CD4-positive, alpha-beta T cell treated with Interleukin-12 subunit alpha and Interleukin-12 subunit beta, for 1 hour (primary cell): Measurements from ENCODE around the gene WDR27.
"Not testable (repeated sequence)": the region's sequence is repeated elsewhere in the genome, so short reads cannot be mapped to it uniquely, and the experiment has no call there.

Experiments used
- DNase-seq: peaks from one replicate; pipeline ENCODE4 v3.0.0-alpha.2; 2020

The WDR27 gene

DNA sequence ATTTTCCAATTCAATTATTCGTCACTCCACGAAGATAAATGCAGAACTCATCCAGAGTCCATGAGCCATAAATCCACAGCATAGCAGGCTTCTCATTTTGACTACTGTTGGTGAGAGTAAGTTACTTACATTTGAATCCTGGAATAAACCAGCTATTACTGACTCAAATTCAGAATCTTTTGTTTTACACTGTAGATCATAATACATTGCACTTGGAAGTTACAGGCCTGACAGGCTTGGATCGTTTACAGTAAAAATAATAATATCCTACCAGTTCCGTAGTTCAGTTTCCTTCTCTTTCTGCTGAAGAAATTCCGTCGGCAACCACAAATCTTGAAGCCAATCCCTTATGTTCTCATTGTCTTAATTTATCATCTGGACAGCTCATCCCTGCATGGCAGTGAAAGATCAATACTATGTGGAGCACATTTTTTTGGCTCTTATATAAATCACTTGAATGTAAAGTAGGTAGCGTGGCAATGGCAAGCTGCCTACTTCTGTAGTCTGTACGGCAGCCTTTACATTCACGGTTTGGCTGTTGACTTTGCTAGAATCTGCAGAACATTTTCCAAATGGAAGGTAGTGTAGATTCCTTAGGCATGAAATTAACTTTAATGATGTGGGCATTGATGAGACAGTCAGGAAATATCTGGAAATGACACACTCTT, 142.9 kb downstream of the WDR27 start:
- DNase-seq, result no peak

DNA sequence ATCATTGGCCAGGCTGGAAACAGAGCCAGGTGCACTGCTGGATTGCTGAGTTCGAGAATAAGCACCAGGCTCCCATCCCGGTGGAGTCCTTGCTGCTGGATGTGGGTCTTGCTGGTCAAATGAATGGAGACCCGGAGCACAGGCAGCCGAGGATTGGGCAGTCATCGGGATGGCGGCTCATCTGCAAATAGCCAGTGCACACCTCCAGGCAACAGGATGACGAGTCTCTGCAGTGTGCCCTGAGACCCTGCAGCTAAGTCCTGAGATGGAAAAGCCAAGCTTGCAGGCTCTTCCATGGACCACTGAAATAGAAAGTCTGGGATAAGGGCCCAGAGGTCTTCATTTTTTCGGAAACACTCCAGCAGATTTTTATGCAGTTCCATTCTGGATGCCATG, 143.5 kb downstream of the WDR27 start:
- DNase-seq, result no peak

DNA sequence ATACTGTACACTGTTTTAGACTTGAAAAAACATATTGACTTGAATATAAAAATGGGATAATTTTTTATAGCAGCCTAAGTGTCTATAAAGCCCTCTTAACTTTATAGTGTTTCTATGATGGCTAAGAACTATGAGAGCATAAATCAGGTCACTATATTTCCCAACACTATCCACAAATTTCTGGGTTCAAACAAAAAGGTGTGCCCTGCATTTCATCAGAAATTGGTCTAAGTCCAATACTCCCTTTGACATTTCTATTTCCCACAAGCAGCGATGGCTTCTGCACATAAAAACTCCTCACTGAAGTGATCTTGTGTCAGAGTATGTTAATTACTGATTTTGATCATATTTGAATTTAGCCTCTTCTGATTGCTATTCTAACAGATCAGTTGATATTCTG, 143.9 kb downstream of the WDR27 start:
- DNase-seq, result no peak

DNA sequence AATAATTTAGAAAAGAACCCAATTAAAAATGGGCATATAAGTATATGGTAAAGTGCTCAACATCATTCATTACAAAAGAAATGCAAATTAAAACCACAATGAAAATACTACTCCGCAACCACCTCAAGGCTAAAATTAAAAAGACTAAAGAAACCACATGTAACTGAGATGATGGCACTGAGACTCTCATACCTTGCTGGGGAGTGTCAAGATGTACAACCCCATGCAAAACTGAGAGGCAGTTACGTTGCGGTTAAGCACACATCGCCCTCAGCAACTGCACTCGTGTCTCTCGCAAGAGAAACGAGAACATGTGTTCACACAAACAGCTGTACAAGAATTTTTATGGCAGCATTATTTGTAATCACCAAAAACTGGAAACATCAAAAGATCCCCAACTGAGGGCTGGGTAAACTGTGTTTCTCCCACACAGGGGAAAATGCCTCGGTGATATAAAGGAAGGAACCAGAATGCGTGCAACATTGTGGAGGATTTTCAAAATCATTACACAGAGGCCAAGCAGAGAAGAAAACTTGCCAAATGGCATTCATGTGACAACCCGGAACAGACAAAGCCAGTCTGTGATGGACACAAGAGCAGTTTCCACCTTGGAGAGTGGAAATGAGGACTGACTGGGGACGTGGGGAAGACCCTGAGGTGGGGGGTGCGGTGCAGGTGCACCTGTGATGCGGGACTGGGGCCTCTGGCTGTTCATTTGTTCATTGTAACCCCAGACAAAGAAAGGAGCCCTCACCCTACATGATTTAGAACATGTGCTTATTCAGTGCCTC, 144.9 kb downstream of the WDR27 start:
- peak; percentile 10 for DNase-seq

DNA sequence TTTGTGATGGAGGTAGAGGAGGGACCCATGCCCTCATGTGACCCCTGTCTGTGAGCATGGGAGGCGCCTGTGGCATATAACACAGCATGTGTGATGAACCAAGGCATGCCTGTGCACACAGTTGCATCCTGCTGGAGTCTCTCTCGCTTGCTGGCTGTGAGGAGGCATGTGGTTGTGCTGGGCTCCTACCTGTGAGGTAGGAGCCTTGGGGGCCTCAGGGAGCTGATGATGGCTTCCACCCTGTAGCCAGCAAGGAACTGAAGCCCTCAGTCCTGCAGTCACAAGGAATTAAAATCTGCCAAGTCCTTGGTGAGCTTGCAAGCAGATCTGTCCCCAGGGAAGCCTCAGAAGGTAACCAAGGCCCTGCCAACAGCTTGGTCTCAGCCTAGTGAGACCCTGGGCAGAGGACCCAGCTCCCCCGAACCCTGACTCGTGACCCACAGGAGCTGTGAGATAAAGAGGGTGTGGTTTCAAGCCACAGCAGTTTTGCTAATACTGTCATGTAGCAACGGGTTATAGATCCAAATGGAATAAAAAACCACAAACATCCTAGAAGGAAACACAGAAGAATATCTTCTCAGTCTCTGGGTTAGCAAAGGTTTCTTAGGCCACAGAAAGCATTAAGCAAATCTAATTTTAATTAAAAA, 145.7 kb downstream of the WDR27 start:
- DNase-seq, result no peak

DNA sequence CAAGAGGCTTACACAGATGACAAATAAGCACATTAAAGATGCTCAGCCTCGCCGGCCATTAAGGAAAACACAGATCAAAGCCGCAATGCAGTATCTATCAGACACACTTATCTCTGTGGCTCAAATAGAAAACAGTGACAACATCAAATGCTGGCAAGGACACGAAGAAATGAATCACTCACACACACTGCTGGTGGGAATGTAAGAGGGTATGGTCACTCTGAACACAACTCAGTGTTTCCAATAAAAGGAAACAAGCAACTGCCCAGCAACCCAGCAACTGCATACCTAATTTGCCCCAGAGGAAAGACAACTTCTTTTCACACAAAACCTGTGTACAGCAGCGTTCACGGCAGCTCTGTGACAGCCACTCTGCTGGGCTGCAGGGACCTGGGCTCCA, 155.8 kb downstream of the WDR27 start:
- no peak for DNase-seq

DNA sequence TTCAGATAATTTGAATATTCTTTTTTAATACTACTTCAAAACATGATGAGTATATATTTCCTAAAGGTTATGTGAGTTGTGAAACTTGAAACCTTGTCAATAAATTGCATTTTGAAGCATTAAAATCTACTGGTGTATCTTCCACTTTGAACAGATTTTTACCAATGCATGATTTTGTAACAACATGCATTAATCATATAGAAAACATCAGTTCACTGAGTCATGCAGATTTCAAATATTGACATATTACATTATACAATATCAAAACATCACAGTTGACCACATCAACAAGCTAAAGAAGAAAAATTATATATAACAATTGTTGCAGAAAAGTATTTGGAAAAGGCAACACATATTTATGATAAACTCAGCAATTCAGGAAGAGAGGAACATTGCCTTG, 158.1 kb downstream of the WDR27 start:
- DNase-seq, result no peak

DNA sequence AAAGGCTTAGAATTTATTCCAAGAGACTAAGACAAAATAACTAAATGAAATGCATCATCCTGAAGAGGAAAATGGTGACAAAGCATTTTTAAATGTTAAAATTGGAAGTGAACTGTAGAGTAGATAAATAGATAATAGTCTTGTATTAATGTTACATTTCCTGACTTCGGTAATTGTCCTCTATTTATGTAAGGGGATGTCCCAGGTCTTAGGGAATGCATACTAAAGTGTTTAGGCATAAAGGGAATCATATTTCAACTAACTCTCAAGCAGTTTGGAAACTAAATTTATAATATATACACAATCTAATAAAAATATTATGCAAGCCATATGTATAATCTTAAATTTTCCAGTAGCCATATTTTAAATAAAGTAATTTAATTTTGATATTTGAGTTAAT, 159.3 kb downstream of the WDR27 start:
- no peak for DNase-seq

DNA sequence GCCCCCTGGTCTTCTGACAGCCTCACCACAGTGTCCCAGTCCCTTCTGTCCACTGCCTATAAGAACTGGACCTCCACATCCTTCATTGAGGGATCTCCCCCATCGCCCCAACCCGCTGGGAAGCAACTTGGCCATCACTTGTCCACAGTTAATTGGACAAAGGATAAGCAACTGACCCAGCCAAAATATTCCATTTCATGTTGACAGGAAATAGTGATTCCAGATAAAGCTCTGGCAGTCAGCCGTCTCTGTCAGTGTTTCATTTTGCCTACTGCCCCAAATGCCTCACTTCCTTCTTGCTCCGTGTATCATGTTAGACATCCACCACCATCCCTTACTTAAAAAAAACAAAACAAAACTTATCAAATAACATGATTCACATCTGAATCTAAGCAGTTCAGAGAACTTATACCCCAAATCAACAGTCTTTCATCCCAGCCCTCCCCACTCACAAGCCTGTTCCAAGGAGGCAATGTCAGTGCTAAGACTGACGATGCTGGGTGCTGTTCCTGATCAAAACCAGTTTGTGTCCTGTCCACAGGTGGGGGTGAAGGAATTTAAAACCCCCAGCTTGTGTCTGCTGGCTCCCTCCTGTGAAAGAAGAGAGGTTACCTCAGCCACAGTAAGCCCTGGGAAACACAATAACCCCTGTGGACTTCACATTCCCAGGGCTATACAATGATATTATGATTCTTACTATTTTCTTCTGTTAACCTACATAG, 162.5 kb downstream of the WDR27 start:
- no peak for DNase-seq

DNA sequence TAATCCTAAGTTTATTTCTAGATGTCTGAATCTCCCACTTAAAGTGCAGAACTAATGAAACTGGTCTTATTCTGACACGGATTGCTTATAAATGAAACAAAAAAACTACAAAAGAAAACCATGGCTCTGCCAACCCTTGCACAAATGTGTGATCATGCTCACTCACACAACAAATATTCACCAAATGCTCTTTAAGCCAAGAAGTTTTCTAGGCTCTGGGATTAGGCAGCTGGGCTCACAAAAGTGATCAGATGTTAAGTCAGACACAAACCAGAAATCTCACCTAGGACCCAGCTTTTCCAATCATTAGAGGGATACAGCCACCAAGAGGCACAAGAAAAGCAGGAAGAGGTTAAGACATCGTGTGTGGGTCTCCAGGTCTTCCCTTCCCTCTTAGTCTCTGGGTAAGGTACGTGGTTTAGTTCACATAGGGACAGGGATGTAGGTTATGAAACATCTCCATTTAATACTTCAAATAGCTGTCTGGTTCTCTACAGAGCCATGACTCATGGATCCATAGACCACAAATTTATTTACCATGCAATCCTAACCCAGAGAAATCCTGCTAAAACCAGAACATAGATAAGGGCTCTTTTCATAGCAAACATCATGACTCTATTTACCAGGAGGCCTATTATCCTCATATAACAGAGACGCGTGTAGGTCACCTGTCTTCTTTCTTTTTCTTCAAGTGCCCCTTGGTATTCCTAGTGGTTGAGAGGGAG, 165.2 kb downstream of the WDR27 start:
- DNase-seq, result no peak

DNA sequence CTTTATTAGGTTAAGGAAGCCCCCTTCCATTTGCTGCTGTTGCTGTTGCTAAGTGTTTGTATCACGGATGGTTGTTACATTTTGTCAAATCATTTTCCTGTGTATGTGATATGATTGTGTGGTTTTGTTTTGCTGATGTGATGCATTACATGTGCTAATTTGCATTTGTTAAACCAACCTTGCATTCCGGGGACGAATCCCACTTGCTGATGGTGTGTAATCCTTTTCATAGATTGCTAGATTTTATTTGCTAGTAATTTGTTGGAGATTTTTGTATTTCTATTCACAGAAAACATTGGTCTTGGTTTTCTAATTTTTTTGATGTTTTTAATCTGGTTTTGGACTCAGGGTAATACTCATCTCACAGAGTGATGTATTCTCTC, 167.8 kb downstream of the WDR27 start:
- DNase-seq, result no peak

DNA sequence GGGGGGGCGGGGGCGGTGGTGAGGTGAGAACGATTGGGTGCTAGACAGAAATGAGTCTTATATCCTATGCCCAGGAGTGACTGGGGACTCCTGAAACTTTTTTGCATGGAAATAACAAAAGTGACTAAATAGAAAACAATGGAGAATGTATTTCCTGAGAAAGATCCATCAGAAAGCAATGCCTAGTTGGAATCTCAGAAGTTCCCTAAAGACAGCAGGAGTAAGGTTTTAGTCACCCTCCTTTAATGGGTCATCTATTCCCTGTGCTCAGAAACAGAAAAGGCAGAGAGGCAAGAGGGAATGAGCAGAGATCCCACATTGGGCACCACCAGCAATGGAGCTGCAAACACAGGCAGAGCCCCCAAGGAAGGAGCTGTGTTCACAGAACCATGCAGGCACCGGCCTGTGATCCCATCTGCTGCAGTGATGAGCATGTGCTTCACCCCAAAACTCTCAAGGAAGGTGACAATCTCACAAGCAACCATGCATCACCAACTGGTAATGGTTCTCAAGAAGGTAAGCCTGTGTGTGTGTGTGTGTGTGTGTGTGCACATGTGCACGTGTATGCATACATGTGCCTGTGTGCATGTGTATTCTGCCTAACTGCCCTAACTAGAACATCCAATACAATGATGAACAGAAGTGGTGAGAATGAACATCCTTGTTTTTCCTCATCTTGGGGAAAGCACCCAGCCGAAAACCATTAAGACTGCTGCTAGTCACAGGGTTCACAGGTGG, 168.4 kb downstream of the WDR27 start:
- DNase-seq, result no peak

DNA sequence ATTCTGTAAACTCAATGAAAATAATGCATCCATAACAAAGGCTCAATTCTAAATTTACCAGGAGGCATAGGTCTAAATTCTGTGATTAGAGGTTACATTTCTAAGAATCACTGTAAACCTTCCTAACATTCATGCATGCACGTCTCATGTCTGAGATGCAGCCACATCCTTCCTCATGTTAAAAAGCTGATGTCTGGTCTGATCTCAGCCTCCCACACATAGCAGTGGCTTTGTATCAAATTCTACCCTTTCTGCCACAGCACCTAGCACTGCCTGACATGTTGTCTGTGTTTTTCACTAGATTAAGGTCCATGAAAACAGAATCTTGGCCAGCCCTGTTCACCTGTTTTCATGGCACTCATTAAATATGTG, 171.1 kb downstream of the WDR27 start:
- DNase-seq, result no peak

DNA sequence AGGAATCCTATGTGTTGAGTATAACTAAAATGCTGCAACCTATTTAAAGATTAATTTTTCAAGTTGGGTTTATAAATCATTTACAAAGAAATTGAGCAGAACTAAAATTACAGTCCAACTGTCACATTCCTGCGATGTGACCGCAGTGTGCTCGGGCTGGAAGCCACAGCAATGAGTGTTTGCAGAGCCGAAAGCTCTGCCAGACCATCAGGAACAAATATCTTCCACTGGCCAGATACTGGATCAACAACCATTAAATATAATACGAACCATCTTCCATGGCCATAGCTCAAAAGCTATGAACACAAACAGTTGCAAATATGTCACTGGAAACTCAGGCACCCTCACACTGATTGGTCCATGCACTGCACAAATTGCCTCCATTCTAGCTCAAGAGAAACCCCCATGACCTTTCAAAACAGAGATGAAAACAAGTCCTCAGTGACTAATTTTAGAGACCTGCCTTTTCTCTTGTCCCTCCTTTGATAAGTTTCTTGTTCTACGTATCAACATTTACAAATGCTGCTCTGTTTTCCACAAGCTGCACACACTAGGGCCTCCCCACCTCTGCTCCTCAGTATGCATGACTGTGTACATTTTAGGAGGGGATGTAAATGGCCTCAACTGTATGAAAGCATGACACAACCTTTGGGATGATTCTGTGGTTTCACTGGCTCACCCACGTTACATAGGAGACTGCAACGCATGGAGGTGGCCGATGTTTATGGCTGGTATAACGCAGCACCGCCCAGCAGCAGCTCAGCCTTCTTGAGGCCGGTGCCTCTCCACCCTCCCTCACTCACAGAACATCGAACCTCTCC, 171.7 kb downstream of the WDR27 start:
- no peak for DNase-seq

DNA sequence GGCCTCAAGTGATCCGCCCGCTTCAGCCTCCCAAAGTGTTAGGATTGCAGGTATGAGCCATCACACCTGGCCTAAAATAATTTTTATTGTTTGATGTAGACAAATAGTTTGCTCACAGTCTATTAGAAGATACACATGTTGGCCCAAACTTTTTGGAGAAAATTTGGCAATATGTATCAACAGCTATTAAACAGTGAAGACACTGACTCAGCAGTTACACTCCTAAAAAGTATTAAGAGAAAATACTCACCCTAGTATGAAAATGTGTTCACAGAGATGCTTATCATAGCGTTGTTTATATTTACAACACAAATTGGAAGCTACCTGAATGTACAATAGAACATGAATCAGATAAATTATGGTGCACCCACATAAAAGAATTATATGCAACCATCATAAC, 173.1 kb downstream of the WDR27 start:
- DNase-seq, result no peak

DNA sequence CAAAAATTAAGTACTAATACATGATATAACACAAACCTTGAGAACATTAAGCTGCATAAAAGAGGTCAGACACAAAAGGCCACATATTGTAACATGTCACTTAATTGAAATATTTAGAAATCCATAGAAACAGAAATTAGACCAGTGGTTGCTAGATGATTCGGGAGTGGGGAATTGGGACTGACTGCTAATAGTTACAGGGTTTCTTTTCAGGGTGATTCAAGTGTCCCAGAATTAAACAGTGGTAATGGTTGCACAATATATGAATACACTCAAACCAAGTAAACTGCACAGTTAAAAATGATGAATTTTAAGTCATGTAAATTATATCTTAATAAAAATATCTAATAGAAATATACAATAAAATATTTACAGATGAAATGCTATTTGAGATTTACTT, 174.5 kb downstream of the WDR27 start:
- no peak for DNase-seq

DNA sequence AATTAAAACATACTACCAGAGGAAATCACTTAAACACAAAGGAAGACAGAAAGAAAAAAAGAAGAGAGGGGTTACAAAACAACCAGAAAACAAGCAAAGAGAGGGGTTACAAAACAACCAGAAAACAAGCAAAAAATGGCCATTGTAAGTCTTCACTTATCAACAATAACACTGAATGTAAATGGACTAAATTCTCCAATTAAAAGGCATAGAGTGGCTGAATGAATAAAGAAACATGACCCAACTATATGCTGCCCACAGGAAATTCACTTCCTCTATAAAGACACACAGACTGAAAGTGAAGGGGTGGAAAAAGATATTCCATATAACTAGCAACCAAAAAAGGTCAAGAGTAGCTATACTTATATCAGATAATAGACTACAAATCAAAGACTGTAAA, 180.0 kb downstream of the WDR27 start:
- no peak for DNase-seq

DNA sequence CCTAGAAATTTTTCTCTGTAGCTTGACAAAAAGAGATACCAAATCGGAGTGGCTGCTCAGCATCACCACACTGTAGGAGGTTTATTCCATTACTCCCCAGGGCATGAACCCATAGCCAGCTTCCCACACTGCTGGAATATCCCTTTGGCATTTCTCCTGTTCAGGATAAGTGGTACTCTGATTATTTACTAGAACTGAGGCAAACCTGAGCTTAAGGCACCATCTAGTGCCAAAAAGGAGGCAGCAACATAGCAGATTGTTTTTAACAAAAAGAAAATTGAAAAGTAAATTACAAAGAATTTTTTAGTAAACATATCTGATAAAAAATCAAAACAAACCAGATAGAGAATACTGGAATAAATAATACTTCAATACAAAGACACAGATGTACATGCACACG, 181.7 kb downstream of the WDR27 start:
- no peak for DNase-seq

DNA sequence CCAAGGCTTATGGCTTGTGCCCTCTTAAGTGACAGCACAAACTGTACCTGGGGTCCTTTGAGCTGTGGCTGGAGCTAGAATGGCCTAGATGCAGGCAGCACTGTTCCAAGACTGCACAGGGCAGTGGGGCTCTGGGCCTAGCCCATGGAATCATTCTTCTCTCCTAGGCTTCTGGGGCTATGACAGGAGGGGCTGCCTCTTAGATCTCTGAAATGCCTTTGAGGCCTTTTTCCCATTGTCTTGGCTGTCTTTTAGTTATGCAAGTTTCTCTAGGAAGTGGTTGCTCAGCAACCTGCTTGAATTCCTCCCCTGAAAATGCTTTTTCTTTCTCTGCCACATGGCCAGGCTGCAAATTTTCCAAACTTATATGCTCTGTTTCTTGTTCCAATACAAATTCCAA, 183.4 kb downstream of the WDR27 start:
- DNase-seq, result no peak

DNA sequence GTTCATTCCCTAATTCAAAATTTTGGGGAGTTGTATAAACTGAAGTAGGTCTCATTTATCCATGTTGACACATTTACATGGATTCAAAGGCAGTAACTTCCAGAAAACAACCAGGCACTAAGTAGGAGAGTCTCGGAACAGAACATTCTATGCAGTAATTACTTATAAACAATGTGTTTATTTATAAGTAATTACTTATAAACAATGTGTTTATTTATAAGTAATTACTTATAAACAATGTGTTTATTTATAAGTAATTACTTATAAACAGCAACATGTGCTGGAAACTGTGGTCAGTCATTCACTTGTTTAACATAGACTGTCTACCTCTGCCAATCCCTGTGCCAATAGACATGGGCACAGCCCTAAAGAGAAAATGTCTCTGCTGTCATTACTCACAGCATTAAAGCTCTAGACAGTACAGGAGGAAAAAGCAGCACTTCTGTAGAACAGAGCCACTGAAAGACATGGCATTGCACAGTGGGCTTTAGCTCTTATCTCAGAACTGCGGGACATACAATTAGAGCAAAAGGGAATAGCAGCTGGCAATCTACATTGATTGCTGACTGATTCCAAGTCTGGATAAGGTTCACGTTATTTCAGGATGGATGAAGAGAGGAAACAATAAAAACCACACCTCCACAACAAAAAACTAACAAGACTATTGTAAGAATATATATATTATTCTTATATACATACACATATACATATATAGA, 188.2 kb downstream of the WDR27 start:
- DNase-seq, result no peak

DNA sequence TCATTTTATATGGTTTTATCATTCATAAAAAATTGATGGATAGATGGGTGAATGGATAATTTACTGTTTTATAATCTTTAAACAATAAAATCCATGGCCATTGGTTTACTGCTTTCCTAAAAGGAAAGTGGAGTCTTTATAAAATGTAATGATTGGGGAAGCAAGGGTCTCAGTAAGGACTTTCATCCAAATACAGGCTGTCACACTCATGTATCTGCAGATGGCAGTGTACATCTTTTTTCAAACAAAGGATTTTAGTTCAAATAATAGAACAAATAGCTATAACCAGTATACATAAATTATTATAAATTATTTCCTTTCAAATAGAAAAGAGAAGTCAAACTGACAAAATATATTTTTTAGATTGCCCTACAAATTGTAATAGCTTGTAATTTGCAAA, 190.0 kb downstream of the WDR27 start:
- DNase-seq, result not testable (repeated sequence)
